Activated B cell treated with CpG ODN at 0.5 μM for 24 hours (primary cell): Measurements from ENCODE around the gene TRPM7. TPM values are rescaled to one million over a fixed set of nuclear protein-coding genes. Genes with fewer than 3 reads are reported as not detected.
A peak's percentile ranks its signal among the peaks of the same experiment; 100 is the strongest.

Experiments used
- ATAC-seq: fragments of 200-7000 bp; cut with Tn5 transposase; one replicate; pipeline ENCODE4 v1.10.0; 2021; ENCODE audit warnings: low read depth, mild to moderate bottlenecking, moderate library complexity
- CTCF ChIA-PET: fragments of 350-600 bp; sonication (Branson Sonifier 250); formaldehyde crosslinking; loops from one replicate; lab custom pipeline; 2021; ENCODE audit warnings: antibody characterized with exemption; lab: Charles Lee
- POLR2A ChIA-PET: fragments of 350-600 bp; sonication (Branson Sonifier 250); formaldehyde crosslinking; loops from one replicate; lab custom pipeline; 2021; ENCODE audit warnings: antibody characterized with exemption; lab: Charles Lee
- DNase-seq: peaks from one replicate; pipeline ENCODE4 v3.0.0; 2022
- H3K27ac Mint-ChIP-seq: one replicate; pipeline ENCODE4 v1.8.0; 2020; ENCODE audit warnings: mixed read lengths
- H3K27me3 Mint-ChIP-seq: one replicate; pipeline ENCODE4 v1.8.0; 2021; ENCODE audit warnings: mixed read lengths
- H3K36me3 Mint-ChIP-seq: one replicate; pipeline ENCODE4 v1.8.0; 2021; ENCODE audit warnings: low read depth, mixed read lengths
- H3K4me1 Mint-ChIP-seq: one replicate; pipeline ENCODE4 v1.8.0; 2021; ENCODE audit warnings: mixed read lengths
- H3K4me3 Mint-ChIP-seq: one replicate; pipeline ENCODE4 v1.8.0; 2020; ENCODE audit warnings: mild to moderate bottlenecking, mixed read lengths
- H3K9me3 Mint-ChIP-seq: one replicate; pipeline ENCODE4 v1.8.0; 2020; ENCODE audit warnings: mixed read lengths
- intact Hi-C: fragments of 100-400 bp; cut with micrococcal nuclease; formaldehyde crosslinking; loops from one replicate; pipeline ENCODE4 v1.15.1; 2024
- total RNA-seq: library from RNA; stranded (reverse); gene quantifications from 2 replicates; pipeline ENCODE4 v1.2.3, GENCODE V29; 2022
- TF ChIP-seq, protein P1 (sequence below): fragments of 200-600 bp; IDR thresholded peaks from one replicate; pipeline ENCODE4 v1.8.0; 2022; ENCODE audit warnings: antibody characterized with exemption, mild to moderate bottlenecking

Gene TRPM7
- total RNA-seq, 1 donor from 2014 or later = 64.7 TPM

DNA sequence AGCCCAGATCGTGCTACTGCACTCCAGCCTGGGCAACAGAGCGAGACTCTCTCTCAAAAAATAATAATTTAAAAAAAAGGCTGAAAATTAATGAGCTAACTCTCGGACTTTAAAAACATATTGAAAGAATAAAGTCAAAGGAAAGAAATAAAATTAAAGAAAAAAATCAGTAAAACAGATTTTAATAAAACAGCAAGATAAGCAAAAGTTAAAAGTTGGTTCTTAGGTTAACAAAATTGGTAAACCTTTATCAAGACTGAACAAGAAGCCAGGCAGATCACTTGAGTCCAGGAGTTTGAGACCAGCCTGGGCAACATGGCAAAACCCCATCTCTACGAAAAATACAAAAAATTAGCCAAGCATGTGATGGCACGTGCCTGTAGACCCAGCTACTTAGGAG lies 20.7 kb downstream of the TRPM7 start:
- peak overlapping the region; percentile 56 for H3K27ac Mint-ChIP-seq
- no peaks in the 10 kb centered on the region for H3K4me1 Mint-ChIP-seq

DNA sequence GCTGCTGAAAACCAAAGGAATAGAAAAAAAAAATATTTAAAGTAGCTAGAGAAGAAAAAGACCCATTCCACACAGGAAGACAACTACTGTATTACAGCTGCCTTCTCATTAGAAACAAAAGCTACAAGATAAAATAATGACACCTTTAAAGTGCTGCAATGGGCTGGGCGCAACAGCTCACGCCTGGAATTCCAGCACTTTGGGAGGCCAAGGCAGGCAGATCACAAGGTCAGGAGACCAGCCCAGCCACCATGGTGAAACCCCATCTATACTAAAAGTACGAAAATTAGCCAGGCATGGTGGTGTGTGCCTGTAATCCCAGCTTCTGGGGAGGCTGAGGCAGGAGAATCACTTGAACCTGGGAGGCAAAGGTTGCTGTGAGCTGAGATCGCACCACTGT lies 31.0 kb downstream of the TRPM7 start:
- ATAC-seq (no peak), DNase-seq (no peak)
- H3K36me3 Mint-ChIP-seq = peaks cover 78% of the 10 kb centered on the region
- no peak overlapping the region for H3K27ac Mint-ChIP-seq
- ChIA-PET CTCF (interaction anchor here (0.7 kb wide), 1 partner anchor 1056 kb away, joined by 4 read pairs; no protein-coding TSS in a partner anchor), POLR2A (no interaction called here)
- no peaks in the 10 kb centered on the region for H3K27me3 Mint-ChIP-seq
- H3K4me1 Mint-ChIP-seq = peaks cover 9% of the 10 kb centered on the region
- no peak overlapping the region for H3K4me3 Mint-ChIP-seq
- intact Hi-C loops = no loop called here
- TF ChIP-seq, protein P1, sequence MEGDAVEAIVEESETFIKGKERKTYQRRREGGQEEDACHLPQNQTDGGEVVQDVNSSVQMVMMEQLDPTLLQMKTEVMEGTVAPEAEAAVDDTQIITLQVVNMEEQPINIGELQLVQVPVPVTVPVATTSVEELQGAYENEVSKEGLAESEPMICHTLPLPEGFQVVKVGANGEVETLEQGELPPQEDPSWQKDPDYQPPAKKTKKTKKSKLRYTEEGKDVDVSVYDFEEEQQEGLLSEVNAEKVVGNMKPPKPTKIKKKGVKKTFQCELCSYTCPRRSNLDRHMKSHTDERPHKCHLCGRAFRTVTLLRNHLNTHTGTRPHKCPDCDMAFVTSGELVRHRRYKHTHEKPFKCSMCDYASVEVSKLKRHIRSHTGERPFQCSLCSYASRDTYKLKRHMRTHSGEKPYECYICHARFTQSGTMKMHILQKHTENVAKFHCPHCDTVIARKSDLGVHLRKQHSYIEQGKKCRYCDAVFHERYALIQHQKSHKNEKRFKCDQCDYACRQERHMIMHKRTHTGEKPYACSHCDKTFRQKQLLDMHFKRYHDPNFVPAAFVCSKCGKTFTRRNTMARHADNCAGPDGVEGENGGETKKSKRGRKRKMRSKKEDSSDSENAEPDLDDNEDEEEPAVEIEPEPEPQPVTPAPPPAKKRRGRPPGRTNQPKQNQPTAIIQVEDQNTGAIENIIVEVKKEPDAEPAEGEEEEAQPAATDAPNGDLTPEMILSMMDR = no peak
- no peaks in the 10 kb centered on the region for H3K9me3 Mint-ChIP-seq

More for the DNA sequence above, 20.7 kb downstream of the TRPM7 start:
- Mint-ChIP-seq H3K27me3 (no peaks in the 10 kb centered on the region), H3K9me3 (no peaks in the 10 kb centered on the region), H3K36me3 (peaks cover 45% of the 10 kb centered on the region), H3K4me3 (no peak overlapping the region)
- TF ChIP-seq, protein P1 = no peak
- CTCF ChIA-PET = interaction anchor here (1.0 kb wide), 1 partner anchor 10 kb away, joined by 3 read pairs; no protein-coding TSS in a partner anchor
- DNase-seq (no peak), ATAC-seq (no peak)
- intact Hi-C loops = loop anchor here (5.0 kb wide), 1 partner anchor 34 kb away; no protein-coding TSS in a partner anchor
- POLR2A ChIA-PET = no interaction called here

DNA sequence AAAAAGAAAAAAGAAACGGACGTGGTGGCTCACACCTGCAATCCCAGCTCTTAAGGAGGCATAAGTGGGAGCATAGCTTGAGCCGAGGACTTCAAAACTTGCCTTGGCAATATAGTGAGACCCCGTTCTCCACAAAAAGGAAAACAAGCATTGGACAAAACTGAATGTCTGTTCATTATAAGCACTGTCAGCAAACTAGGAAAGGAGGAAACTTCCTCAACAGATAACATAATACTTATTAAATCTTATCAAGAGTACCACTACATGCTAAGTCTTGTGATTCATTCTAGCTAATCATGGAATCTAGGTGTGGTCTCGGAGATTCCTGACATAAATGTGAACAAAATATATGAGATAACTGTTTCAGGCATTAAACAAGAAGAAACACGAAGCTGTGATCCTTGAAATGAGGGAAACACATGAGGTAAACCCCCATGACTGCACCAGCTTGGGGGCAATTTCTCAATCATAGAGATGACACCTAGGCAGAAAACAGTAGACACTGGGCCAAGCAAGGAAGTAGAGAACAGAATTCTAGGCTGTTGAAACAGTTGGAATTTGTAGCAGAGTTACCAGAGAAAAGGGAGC lies 33.3 kb downstream of the TRPM7 start:
- H3K4me3 Mint-ChIP-seq = no peak overlapping the region
- no peak overlapping the region for H3K27ac Mint-ChIP-seq
- peaks cover 9% of the 10 kb centered on the region for H3K4me1 Mint-ChIP-seq
- ChIA-PET CTCF (no interaction called here), POLR2A (no interaction called here)
- DNase-seq (no peak), ATAC-seq (no peak)
- intact Hi-C loops = no loop called here
- peaks cover 76% of the 10 kb centered on the region for H3K36me3 Mint-ChIP-seq
- TF ChIP-seq, protein P1 = no peak
- no peaks in the 10 kb centered on the region for H3K27me3 Mint-ChIP-seq
- no peaks in the 10 kb centered on the region for H3K9me3 Mint-ChIP-seq

DNA sequence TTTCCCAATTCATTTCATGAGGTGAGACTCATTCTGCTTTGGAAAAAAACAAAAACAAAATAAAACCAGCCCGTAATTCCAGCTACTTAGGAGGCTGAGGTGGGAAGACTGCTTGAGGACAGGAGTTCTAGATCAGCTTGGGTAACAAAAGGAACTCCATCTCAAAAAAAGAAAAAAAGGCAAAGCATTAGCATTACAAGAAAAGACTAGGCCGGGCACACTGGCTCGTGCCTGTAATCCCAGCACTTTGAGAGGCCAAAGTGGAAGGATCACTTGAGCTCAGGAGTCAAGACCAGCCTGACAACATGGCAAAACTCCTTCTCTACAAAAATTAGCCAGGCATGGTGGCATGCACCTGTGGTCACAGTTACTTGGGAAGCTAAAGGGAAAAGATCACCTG lies 33.9 kb downstream of the TRPM7 start:
- Mint-ChIP-seq H3K27ac (no peak overlapping the region), H3K27me3 (no peaks in the 10 kb centered on the region), H3K9me3 (no peaks in the 10 kb centered on the region), H3K36me3 (peaks cover 72% of the 10 kb centered on the region), H3K4me3 (no peak overlapping the region), H3K4me1 (peaks cover 9% of the 10 kb centered on the region)
- ATAC-seq (no peak), DNase-seq (no peak)
- POLR2A ChIA-PET = no interaction called here
- intact Hi-C loops = no loop called here
- CTCF ChIA-PET = no interaction called here
- TF ChIP-seq, protein P1 = no peak

DNA sequence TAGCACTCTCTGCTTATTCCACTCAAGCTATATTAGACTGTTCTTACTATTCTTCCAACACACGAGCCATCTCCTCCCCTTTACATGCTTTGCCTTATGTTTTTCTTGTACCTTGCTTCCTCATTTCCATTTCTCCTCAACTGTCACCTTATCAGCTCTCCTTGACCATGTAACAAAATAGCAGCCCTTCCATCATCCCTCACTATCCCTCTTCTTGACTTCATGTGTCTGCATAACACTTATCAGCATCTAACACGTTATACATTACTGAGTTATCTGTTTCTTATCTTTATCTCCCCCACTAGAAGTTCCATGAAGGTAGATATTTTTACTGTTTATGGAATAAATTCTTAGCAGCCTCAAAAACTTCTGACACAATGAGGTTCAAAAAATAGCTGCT lies 45.3 kb downstream of the TRPM7 start:
- Mint-ChIP-seq H3K4me3 (no peak overlapping the region), H3K9me3 (no peaks in the 10 kb centered on the region), H3K4me1 (no peaks in the 10 kb centered on the region), H3K27me3 (no peaks in the 10 kb centered on the region), H3K36me3 (peaks cover 73% of the 10 kb centered on the region), H3K27ac (no peak overlapping the region)
- TF ChIP-seq, protein P1 = no peak
- ChIA-PET CTCF (no interaction called here), POLR2A (no interaction called here)
- no peak for ATAC-seq
- no peak for DNase-seq
- intact Hi-C loops = no loop called here
